Bronchial epithelial cell (primary cell): ENCODE measurements around the gene PRDM12. TPM values are rescaled to one million over a fixed set of nuclear protein-coding genes. Genes with fewer than 3 reads are reported as not detected.

ENCODE experiments used
- DNase-seq: peaks from one replicate; pipeline ENCODE4 v3.0.0-alpha.2; 2010; ENCODE audit warnings: low read depth
- FAIRE-seq: peaks from 2 replicates; lab custom pipeline; 2011; peaks lifted over from hg19 to GRCh38; lab: Jason Lieb, UNC
- H3K27me3 ChIP-seq: 2 replicates; pipeline ENCODE4 v1.5.1; 2011; ENCODE audit warnings: low read length; ENCODE audit not compliant: control insufficient read depth, insufficient read depth
- H3K36me3 ChIP-seq: 2 replicates; pipeline ENCODE4 v1.5.1; 2011; ENCODE audit warnings: low read length; ENCODE audit not compliant: control insufficient read depth, insufficient read depth
- H3K4me3 ChIP-seq: 2 replicates; pipeline ENCODE4 v1.5.1; 2011; ENCODE audit warnings: mild to moderate bottlenecking, low read depth, low read length, control low read depth
- CTCF ChIP-seq: IDR thresholded peaks from 2 replicates; pipeline ENCODE4 v1.5.1; 2011; ENCODE audit warnings: mild to moderate bottlenecking, moderate library complexity, low read length, control low read depth, inconsistent platforms; ENCODE audit not compliant: insufficient read depth, severe bottlenecking
- total RNA-seq: library from RNA; depleted of rRNA; stranded (reverse); fragments of >200 nt; gene quantifications from 2 replicates; pipeline ENCODE4 v1.2.1, GENCODE V29; 2014

PRDM12 gene
- total RNA-seq, 1 donor from 2014 or later: not detected

DNA sequence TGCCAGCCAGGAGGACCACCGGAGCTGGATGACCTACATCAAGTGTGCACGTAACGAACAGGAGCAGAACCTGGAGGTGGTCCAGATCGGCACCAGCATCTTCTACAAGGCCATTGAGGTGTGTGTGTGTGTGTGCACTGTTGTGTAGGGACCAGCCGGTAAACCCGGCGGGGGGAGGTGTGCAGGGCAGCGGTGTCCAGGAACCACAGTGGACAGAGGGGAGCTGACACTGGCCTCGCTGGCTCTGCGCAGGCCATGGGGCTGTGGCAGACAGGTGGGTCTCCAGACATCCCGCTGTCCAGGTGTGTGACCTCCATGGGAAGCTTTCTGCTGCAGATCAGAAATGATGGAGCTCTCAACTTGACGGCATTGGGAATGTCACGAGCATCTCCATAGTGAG, 3.8 kb downstream of the PRDM12 start:
- Histone ChIP-seq H3K4me3 (no peak overlapping the region), H3K36me3 (no peaks in the 10 kb centered on the region), H3K27me3 (peaks cover 43% of the 10 kb centered on the region)
- TF ChIP-seq CTCF: no peak
- FAIRE-seq (no peak), DNase-seq (no peak)

DNA sequence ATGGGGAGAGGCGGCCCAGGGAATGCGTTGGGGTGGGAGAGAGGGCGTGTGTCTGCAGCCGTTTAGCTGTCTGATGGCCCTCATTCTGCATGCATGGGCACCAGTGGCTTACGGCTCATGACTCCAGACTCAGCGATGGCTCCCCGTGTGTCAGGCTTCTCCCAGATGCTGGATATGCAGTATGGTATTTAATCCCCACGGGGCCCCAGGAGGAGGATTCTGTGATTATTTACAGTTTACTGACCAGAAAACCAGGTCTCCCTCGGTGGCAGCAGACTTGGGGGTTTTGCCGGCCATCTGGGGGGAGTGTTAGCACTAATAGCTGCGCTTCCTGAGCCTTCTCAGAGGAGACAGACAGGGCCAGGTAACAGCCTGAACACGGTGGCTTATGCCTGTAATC, 4.3 kb downstream of the PRDM12 start:
- DNase-seq (no peak), FAIRE-seq (no peak)
- H3K4me3 ChIP-seq: no peak overlapping the region
- TF ChIP-seq CTCF: no peak
- H3K27me3 ChIP-seq: peaks cover 39% of the 10 kb centered on the region
- H3K36me3 ChIP-seq: no peaks in the 10 kb centered on the region

DNA sequence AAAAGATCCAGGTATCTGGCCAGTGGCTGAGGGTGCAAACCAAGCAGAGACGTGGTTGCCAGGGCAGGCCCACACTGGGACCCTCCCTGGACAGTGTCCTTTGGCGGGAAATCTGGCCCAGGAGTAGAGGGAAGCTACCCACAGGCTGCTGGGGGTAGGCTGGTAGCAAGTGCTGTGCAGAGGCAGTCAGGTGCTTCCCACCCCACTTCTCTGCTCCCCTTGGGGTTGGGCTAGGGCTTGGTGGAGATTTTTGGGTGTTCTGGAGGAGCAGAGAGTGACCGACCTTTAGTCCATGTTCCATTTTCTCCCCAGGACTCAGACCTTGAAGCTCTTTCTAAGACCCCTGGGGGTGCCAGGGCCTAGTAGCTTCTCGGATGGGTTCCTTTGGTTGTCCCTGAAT, 5.6 kb downstream of the PRDM12 start:
- TF ChIP-seq CTCF: no peak
- no peak for FAIRE-seq
- peaks cover 28% of the 10 kb centered on the region for H3K27me3 ChIP-seq
- no peaks in the 10 kb centered on the region for H3K36me3 ChIP-seq
- DNase-seq: no peak
- no peak overlapping the region for H3K4me3 ChIP-seq

DNA sequence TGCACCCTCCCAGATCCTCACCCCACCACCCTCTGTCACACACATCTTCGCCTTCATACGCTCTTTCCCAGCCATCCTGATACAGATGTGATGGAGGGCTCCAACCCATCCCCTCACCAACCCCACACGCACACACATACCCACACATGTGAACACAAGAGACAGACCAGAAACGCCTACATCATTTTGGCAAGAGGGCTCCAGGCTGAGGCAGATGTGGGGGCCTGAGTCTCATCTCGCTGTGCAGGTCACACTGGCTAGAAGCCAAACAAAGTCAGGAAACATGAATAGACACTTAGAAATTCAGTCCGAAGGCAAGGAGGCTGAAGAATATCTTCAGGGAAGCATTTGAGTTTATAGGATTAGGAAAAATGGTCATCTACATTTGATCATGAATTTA, 6.2 kb downstream of the PRDM12 start:
- no peak overlapping the region for H3K4me3 ChIP-seq
- TF ChIP-seq CTCF: no peak
- peaks cover 23% of the 10 kb centered on the region for H3K27me3 ChIP-seq
- no peaks in the 10 kb centered on the region for H3K36me3 ChIP-seq
- DNase-seq: no peak
- no peak for FAIRE-seq

DNA sequence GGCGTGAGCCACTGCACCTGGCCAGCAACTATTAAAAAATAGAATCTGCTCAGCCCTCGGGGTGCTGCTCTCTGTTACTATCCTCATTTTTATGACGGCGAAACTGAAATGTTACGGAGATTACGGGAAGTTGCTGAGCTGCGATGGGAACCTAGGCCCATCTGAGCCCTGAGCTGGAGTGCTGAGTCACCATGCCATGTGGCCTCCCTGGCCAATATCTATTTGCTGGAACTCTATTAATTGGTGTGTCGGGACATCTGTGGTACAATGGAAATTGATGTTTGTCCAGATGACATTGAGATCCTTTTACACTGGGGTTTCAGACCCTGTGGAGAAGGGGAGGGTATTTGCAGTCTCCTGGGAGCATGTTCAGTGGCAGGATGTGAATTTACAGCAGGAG, 8.1 kb downstream of the PRDM12 start:
- FAIRE-seq: no peak
- DNase-seq: no peak
- no peak for TF ChIP-seq CTCF
- Histone ChIP-seq H3K36me3 (no peaks in the 10 kb centered on the region), H3K4me3 (no peak overlapping the region), H3K27me3 (peaks cover 7% of the 10 kb centered on the region)

DNA sequence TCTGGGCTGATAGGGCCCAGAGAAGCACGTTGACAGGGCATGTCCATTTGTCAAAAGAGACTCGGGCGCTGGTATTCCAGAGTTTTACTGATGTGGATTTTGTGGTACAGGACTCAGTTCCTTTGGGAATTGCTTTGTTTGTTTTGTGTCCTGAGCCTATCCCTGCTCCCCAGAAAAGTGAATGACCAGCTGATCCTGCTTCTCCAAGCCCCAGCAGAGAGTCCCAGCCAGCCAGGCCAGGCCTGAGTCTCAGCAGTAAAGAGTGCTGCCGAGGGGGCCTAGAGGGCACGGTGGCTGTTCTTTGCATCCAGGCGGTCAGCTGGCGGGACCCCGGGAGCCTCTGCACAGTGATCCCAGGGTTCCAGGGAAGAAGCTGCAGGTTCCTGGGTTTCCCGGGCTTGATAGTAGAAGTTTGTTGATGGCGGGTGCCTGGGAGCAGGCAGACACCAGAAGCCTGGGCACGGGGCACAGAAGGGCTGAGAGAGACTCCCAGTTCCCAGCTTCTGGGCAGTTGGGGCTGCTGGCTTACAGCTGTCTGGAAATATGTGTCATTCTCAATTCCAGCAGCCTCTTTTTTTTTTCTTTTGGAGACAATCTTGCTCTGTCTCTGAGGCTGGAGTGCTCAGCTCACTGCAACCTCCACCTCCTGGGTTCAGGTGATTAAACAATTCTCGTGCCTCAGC, 8.7 kb downstream of the PRDM12 start:
- H3K27me3 ChIP-seq: peaks cover under 1% of the 10 kb centered on the region
- DNase-seq (no peak), FAIRE-seq (no peak)
- no peak overlapping the region for H3K4me3 ChIP-seq
- H3K36me3 ChIP-seq: no peaks in the 10 kb centered on the region
- no peak for TF ChIP-seq CTCF
